T1000 (cell line): ENCODE measurements around the gene CLEC2D.
A peak's percentile ranks its signal among the peaks of the same experiment; 100 is the strongest.
"Not testable (repeated sequence)": the region's sequence is repeated elsewhere in the genome, so short reads cannot be mapped to it uniquely, and the experiment has no call there.

ENCODE experiments used
- DNase-seq: peaks from one replicate; lab custom pipeline; 2025; ENCODE audit warnings: mixed read lengths; lab: John Stamatoyannopoulos, UW

The CLEC2D gene

DNA sequence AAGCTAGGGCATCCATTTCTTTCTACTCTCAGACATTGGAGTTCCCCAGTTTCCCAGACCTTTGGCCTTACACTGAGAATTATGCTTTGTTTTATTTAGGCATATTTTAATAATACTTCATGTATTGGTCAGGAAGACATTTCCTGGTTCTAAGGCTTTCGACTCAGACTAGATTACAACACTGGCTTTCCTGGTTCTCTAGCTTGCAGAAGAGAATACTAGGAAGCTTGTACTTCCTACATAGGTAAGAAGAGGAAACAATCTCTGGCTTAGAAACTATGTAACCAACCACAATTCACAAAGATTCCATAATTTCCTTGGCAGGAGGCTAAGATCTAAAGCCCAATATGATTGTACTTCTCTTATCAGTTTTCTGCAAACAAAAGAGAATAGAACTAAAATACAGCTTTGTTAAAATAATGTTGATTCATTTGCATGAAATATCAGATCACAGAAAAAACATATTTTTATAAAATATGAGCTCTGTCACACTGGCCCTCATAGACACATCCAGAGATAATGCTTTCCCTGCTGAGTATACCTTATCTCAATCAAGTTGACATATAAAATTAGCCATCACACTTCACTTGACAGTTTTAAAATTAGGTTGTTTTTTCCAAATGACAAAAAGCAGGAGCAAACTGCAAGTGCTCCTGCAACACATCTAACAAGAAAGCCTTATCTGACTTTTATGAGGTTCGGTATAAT is 30.5 kb downstream of the CLEC2D start:
- no peak for DNase-seq

DNA sequence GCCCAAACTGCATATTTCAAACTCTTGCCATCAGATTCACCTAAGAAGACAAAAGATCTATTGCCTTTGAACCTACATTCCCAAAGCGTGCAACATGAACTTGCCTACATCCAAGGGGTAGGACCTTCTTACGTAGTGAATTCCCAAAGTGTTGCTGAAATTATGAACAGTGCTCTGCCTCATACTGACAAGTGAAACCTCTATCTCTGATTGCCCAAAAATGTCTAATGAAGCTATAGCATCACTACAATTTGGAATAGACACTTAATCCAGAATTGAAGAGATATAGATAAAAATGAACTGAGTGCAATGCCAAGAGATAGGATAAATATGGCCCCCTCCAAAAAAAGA is 31.1 kb downstream of the CLEC2D start:
- DNase-seq, result no peak

DNA sequence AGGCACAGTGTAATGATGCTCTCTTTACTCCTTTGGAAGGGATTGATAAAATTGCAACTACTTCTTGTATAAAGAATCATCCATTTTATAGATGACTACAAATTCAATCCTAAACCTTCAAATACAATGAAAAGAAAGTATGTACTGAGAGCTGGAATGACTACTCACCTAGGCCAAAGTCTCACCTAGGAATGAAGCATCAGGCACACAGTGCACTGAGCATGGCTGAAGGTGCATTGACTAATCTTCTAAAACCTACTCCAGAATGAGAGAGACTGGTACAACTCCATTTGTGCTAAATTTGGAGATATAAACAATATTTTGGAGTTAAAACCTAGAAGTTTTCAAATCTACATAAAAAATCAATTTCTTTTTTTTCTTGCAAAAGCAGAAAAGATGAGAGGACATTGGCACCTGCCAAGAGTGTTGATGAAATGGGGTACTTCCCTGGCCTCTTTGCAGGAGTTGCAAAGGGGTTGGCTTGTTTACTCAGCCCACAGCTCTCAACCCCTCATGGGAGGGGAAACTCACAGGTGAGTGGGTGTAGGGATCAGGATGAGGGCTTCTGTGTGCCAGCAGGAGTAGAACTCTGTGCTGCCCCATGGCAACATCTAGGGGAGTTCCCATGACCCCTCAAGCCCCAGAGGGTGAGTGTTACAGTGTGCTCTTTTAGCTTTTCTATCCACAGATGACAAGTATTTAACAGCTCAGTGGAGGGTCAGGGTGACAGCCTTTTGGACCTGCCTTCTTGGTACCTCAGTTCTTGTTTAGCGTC is 32.1 kb downstream of the CLEC2D start:
- no peak for DNase-seq

DNA sequence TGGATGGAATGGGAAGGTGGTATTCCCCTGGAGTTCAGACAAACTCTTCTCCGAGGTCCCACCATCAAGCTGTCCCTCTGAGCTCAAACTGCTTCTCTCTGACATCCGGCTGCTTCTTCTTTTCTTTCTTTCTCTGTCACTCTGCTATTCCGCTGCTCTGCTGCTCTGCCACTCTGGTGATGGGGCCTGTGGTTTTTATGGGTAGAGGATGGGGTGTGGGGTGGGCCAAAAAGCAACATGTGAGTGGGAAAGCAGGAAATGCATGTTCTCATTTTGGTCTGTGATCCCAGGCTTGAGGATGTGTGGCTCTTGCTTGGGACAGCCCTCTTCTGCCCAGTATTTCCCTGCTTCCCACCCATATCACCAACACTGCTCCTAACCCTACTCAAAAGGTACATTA is 32.7 kb downstream of the CLEC2D start:
- no peak for DNase-seq

DNA sequence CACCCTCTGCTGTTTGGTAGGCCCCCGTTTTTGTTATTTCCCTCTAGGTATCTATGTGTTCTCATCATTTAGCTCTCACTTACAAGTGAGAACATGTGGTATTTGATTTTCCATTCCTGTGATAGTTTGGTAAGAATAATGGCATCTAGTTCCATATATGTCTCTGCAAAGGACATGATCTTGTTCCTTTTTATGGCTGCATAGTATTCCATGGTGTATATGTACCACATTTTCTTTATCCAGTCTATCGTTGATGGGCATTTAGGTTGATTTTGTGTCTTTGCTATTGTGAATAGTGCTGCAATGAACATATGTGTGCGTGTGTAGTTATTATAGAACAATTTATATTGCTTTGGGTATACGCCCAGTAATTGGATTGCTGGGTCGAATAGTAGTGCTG is 35.0 kb downstream of the CLEC2D start:
- not testable (repeated sequence) for DNase-seq

DNA sequence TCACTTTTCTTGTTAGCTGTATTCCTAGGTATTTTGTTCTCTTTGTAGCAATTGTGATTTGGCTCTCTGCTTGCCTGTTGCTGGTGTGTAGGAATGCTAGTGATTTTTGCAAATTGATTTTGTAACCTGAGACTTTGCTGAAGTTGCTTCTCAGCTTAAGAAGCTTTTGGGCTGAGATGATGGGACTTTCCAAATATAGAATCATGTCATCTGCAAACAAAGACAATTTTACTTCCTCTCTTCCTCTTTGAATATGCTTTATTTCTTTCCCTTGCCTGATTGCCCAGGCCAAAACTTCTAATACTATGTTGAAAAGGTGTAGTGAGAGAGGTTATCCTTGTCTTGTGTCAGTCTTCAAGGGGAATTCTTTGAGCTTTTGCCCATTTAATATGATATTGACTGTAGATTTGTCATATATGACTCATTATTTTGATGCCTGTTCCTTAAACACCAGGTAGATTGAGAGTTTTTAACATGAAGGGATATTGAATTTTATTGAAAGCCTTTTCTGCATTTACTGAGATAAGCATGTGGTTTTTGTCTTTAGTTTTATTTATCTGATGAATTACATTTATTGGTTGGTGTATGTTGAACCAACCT is 36.7 kb downstream of the CLEC2D start:
- no peak for DNase-seq

DNA sequence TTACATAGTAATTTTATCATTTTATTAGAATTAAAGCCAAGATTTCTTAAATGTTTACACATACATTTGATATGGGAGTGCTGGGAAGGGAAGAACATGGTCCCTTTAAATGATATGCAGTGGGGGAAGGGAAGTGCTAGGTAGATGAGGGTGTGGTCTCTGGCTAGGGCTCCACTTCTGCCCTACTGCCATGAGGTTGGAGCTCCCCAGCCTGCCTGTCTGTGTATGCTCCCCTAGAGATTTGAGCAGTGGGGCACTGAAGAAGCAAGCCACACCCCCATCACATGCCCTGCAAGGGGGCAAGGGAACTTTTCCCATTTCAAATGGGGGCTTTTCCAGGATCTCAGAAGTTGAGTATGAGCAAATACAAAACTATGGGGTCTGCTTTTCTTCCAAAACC is 37.8 kb downstream of the CLEC2D start:
- DNase-seq, result no peak

DNA sequence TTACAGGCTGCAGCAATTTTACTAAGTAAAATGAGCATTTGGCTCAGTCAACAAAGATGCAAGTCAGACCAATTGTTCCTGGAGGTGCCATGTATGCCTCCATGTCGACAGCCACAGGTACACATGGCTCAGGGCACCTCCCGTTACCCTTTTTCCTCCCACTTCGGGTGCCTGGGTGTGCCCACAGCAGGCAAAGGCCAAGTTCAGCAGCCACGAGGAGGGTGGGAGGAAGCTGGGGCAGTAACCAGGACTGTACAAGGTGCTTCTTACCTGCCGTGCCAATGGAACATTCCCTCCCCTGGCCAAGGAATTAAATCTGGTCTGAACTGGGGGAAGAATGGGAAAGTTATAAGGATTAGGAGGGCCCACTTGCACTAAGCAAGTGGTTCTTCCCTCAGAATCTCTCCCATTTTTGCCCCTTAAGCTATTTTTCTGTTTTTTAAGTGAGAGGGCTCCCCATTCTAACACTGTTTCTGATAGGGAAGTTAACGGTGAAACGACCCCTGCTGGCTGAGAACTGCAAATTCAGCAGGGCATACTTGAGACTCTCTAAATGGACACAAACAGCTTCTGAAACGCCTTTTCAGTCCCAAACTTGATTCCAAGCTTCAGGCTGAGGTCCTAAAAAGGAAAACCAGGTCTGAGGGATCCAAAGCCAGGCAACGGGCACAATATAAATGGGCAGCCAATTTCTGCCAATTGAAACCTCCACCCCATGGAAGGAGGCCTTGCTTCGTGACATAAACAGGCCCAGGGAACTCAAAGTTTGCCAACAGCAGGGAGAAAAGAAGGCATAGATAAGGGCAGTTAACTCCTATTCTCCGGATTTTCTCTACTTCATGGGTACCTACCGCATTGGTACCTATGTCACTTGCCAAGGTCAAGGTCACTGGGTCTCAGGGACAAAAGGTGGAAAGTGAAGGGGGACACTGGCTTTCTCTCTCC is 38.6 kb downstream of the CLEC2D start:
- DNase-seq, result peak; percentile 6

DNA sequence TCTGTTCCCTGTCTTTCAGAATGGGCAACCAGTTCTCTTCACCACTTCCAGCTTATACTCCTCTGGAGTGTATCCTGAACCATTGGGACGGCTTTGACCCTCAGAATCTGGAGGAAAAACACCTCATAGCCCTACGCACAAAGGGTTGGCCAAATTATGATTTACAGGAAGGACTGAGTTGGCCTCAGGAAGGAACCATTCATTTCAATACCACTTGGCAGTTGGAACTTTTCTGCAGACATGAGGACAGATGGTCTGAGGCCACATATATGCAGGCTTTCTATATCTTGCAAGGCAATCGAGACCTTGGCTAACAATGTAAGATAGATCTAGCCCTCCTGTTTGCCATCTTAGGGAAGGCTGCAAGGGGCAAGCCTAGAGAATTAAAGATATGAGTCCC is 39.3 kb downstream of the CLEC2D start:
- no peak for DNase-seq

DNA sequence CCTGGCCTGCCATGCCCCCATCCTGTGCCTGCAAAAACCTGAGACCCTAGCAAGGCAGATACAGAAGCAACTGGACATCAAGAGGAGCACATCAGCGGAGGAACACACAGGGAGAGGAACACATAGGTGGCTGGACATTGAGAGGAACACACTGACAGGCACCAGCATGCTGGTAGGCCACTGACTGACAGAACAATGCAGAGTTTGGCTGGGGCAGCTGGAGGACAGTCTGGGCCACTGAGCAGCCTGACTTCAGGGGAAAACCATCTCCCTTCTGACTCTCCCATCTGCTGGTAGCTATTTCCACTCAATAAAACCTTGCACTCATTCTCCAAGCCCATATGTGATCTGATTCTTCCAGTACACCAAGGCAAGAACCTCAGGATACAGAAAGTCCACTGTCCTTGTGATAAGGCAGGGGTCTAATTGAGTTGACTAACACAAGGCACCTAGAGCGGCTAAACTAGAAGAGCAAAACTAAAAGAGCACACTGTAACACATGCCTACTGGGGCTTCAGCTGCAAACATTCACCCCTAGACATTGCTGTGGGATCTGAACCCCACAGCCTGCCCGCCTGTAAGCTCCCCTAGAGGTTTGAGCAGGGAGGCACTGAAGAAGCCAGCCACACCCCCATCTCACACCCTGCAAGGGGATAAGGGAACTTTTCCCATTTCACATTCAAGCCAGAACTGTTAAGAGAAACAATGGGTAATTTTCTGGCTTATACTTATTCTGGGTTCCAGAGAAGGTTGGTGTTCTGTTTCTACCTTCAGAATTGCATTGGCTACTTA is 41.3 kb downstream of the CLEC2D start:
- DNase-seq, result no peak

DNA sequence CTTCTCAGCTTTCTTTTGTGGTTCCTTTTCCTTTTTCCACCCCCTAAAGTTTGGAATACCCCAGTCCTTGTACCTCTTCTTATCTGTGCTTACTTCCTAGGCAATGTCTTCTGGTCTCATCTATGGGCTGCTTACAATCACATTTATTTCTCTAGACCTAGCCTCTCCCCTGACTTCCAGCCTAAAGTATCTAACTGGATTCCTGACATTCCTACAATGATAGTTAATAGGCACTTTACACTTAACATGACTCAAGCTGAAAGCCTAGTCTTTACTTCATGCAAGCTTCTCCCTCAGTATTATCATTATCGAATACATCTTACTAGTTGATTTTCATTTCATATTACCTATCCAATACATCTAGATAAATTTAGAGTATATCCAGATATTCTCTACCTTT is 42.2 kb downstream of the CLEC2D start:
- no peak for DNase-seq

DNA sequence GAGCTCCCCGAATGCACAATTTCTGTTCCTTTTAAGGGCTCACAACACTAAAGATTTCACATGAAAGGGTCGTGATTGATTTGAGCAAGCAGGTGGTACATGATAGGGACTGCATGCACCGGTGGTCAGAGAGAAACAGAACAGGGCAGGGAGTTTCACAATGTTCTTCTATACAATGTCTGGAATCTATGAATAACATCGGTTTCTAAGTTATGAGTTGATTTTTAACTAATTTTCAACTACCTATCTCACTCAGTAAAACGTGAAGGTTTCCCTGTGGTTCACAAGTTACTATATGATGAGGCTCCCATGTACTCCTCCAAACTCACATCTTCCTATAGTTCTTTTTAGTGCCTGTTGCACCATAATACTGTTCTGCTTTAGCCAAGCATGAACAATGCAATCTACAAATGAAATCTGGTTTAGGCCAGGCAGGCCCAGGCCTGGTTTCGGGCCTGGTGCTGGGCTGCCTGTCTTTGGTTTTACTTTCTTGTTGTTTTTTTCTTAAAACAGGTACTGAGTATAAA is 43.6 kb downstream of the CLEC2D start:
- DNase-seq, result not testable (repeated sequence)

DNA sequence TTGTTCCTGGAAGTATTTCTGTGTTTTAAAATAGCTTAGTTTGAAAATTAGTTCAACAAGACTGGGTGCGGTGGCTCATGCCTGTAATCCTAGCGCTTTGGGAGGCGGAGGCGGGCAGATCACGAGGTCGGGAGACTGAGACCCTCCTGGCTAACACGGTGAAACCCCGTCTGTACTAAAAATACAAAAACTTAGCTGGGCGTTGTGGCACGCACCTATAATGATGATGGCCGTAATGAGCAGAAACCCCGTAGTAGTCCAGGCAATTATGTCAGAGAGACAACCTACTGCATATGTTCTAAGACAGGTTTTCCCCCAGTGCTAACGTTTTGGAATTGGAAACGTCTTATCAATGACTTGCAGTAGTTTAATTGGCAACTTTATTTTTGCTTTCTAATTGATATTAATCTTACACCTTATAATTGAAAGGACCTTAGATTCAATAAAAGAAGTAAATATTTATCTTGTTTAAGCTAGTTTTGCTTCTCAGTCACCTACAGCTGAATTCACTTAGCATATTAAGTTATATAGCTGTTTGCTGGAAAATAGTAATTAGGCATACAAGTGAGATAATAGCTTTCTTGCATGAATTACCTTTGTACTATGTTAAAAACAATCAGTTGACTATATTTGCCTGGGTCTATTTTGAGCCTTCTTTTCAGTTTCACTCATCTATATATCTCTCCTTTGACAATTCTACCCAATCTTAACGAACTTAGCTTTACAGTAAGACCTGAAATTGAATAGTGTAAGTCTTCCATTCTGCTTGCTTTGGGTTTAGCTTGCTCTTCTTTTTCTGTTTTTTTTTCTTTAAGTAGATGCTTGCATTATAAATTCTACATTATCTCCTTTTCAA is 47.8 kb downstream of the CLEC2D start:
- no peak for DNase-seq

DNA sequence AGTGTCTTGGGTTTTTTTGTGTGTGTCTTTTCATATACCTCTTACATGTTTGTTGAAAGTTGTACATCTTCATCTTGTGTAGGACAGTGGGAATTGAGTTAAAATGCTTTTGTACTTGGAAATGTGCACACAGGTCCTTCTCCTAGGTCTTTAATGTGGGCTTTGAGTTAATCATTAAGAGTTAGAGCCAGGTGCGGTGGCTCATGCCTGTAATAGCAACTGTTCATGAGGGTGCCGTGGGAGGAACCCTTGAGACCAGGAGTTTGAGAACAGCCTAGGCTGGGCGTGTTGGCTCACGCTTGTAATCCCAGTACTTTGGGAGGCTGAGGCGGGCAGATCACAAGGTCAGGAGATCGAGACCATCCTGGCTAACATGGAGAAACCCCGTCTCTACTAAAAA is 49.5 kb downstream of the CLEC2D start:
- no peak for DNase-seq

DNA sequence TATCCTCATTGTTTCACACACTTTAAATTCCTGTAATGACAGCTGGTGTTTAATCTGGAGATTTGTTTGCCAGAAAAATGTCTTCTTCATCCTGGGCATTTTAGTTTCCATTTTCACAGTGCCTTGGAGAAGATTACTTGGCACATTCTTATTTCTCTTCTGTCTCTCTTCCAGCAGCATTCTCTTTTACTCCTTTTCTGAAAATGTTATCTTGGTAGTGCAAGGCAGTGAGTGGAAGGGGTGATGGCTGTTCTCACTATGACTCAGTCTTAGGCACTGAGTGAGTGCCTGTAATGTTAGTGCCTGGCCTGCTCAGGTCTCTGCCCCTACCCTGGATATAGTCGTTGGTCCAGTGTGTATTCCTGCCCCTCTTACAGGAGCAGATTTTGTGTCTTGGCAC is 50.3 kb downstream of the CLEC2D start:
- no peak for DNase-seq

DNA sequence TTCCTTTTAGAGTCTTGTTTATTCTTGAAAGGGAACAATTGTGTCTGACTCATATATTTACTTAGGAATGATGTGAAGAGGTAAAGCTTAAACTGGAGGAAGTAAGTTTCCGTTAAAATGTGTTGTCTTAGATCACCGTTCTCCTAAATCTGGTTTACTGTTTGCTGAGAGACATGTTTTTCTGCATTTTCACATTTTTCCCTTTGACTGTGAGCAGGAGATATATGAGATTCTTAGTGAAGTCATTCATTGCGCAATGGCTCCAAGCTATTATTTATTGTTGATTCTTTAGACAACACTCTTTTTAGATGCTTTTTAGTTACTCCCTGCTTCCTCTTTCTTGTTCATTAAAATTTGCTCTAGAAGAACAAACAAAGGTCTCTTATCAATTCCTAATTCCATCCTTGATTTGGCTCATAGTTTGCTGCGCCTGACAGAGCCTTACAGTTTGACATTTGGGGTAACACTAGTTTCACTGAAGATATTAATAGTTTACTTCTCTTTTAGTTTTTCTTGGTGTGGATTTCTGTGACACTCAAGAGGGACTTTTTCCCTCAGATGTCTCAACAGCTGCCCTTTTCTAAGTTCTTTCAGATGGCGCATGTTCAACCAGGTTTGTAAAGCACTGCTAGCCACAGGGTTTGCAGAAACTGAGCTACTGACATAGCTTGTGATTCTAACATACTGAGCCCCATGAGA is 52.0 kb downstream of the CLEC2D start:
- DNase-seq, result no peak

DNA sequence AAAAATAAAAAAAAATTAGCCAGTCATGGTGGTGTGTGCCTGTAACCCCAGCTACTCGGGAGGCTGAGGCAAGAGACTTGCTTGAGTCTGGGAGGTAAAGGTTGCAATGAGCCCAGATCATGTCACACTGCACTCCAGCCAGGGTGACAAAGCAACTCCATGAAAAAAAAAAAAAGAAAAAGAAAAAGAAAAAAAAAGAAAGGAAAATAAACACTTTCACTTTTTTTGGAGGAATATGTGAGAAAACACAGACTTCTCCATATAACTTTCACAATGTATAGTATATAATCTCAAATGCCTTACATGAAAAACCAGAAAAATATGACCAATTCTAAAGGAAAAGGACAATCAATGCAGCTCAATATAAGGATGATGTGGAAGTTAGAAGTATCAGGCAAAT is 54.5 kb downstream of the CLEC2D start:
- DNase-seq, result no peak

DNA sequence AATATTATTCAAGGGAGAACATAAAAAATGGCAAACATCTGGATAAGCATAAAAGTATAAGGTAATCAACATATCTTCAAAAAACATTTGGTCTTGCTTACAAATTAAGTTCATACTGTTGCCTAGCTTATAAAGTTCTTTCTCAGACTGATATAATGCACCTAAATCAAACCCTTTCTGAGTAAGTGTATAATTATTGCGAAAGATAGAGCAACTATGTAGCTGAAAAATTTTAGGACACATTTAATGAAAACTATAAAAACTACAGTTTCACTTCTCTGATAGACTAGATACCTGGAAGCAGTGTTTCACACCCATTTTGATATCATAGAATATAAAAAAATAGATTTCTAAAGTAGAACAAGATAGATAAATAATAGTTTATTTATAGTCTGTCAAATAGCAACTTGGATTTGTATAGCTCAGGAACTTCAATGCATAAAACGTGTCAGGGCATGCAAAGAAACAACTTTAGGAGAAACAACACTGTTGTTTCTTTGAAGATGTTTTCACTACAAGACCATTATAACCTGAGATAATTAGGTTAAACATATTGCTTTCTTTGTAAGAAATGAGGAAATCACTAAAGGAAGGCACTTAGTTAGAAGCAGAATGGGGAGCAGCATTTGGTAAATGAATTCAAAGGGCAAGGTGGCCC is 55.8 kb downstream of the CLEC2D start:
- no peak for DNase-seq

DNA sequence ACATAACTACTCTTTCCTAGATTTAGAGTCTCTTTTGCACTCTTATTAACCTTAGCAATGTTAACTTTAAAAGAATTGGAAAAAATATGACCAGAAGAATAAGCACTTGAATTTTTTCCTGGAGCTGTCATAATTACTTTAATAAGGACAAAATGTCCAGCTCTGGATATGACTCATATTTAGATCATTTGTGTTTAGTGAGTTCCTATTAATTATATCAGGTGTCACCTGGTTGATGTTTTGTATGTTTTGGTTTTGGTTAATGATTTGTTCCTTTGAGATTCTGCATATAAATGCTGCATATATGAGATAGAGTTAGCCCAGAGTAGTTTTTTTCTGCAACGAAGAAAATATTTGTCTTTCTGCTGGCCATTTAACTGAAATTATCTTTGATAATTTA is 58.3 kb downstream of the CLEC2D start:
- no peak for DNase-seq
